Measurements from ENCODE around the gene CISD3. TPM values are rescaled to one million over a fixed set of nuclear protein-coding genes. Genes with fewer than 3 reads are reported as not detected.

CISD3 gene
- total and polyA plus RNA-seq, 2 experiments from 2014 or later: 7.2 to 44.6 TPM

- Histone ChIP-seq H3K27ac (no peak overlapping the region), H2AFZ (no peak overlapping the region), H3K79me2 (ENCODE audit: insufficient read depth) (no peaks in the 10 kb centered on the region), H3K4me1 (ENCODE audit: insufficient read depth) (no peaks in the 10 kb centered on the region), H3K36me3 (ENCODE audit: low read depth) (no peaks in the 10 kb centered on the region; the same call in 1 of the 2 replicates), H3K27me3 (replicated peaks; ENCODE audit: insufficient read depth) (no peaks in the 10 kb centered on the region), H3K9me2 (ENCODE audit: insufficient read depth) (no peaks in the 10 kb centered on the region), H3K4me2 (ENCODE audit: unreplicated experiment) (no peak overlapping the region), H3K9ac (no peak overlapping the region), H3F3A (ENCODE audit: insufficient read depth) (no peaks in the 10 kb centered on the region), H3K9me3 (ENCODE audit: low read depth) (no peaks in the 10 kb centered on the region), H4K20me1 (ENCODE audit: insufficient read depth) (no peaks in the 10 kb centered on the region), H3K4me3 (no peak overlapping the region)
- TF ChIP-seq EZH2 (IDR thresholded peaks at IDR 0.05; ENCODE audit: insufficient read depth, poor library complexity, severe bottlenecking) (no peak), EZH2phosphoT487 (IDR thresholded peaks at IDR 0.05; ENCODE audit: insufficient read depth, low read depth) (no peak)
- no peak for DNase-seq
- in situ Hi-C loops (cut with MboI): no loop called here
- WGBS, 2 experiments (ENCODE audit: low coverage in 1 of 2, low lambda C conversion rate in 2 of 2, missing lambda C conversion rate in 2 of 2): 72 to 75% methylated on average over 12 of the region's 12 CpGs
Observed at GRCh38 chr17:38717139-38717745, 12.9 kb upstream of the CISD3 start.

GRCh38 chr17:38719289-38719942, 10.7 kb upstream of the CISD3 start:
- H3K4me3 ChIP-seq: no peak overlapping the region
- DNase-seq: no peak
- H3K27me3 ChIP-seq (replicated peaks; ENCODE audit: insufficient read depth): no peaks in the 10 kb centered on the region
- no peak overlapping the region for H2AFZ ChIP-seq
- TF ChIP-seq EZH2 (IDR thresholded peaks at IDR 0.05; ENCODE audit: insufficient read depth, poor library complexity, severe bottlenecking) (no peak), EZH2phosphoT487 (IDR thresholded peaks at IDR 0.05; ENCODE audit: insufficient read depth, low read depth) (no peak)
- H3K79me2 ChIP-seq (ENCODE audit: insufficient read depth): no peaks in the 10 kb centered on the region
- H3K27ac ChIP-seq: no peak overlapping the region
- no peaks in the 10 kb centered on the region for H3K9me3 ChIP-seq (ENCODE audit: low read depth)
- H3K4me1 ChIP-seq (ENCODE audit: insufficient read depth): no peaks in the 10 kb centered on the region
- H3K4me2 ChIP-seq (ENCODE audit: unreplicated experiment): no peak overlapping the region
- H4K20me1 ChIP-seq (ENCODE audit: insufficient read depth): no peaks in the 10 kb centered on the region
- no peak overlapping the region for H3K9ac ChIP-seq
- no peaks in the 10 kb centered on the region for H3K9me2 ChIP-seq (ENCODE audit: insufficient read depth)
- in situ Hi-C loops (cut with MboI): no loop called here
- H3F3A ChIP-seq (ENCODE audit: insufficient read depth): no peaks in the 10 kb centered on the region
- H3K36me3 ChIP-seq (ENCODE audit: low read depth): no peaks in the 10 kb centered on the region; the same call in 1 of the 2 replicates
- 89 to 94% methylated on average over 19 to 28 of the region's 29 CpGs for WGBS, 2 experiments (ENCODE audit: low coverage in 1 of 2, low lambda C conversion rate in 2 of 2, missing lambda C conversion rate in 2 of 2)

GRCh38 chr17:38719943-38720641, 10.0 kb upstream of the CISD3 start:
- no peaks in the 10 kb centered on the region for H3K79me2 ChIP-seq (ENCODE audit: insufficient read depth)
- TF ChIP-seq EZH2phosphoT487 (IDR thresholded peaks at IDR 0.05; ENCODE audit: insufficient read depth, low read depth) (no peak), EZH2 (IDR thresholded peaks at IDR 0.05; ENCODE audit: insufficient read depth, poor library complexity, severe bottlenecking) (no peak)
- no peak for DNase-seq
- no peaks in the 10 kb centered on the region for H3F3A ChIP-seq (ENCODE audit: insufficient read depth)
- H3K9ac ChIP-seq: no peak overlapping the region
- H3K9me2 ChIP-seq (ENCODE audit: insufficient read depth): no peaks in the 10 kb centered on the region
- no peaks in the 10 kb centered on the region for H4K20me1 ChIP-seq (ENCODE audit: insufficient read depth)
- no peak overlapping the region for H3K27ac ChIP-seq
- no peaks in the 10 kb centered on the region for H3K9me3 ChIP-seq (ENCODE audit: low read depth)
- no peaks in the 10 kb centered on the region for H3K4me1 ChIP-seq (ENCODE audit: insufficient read depth)
- H3K27me3 ChIP-seq (replicated peaks; ENCODE audit: insufficient read depth): no peaks in the 10 kb centered on the region
- no peak overlapping the region for H2AFZ ChIP-seq
- no peak overlapping the region for H3K4me2 ChIP-seq (ENCODE audit: unreplicated experiment)
- H3K4me3 ChIP-seq: no peak overlapping the region
- WGBS, 2 experiments (ENCODE audit: low coverage in 1 of 2, low lambda C conversion rate in 2 of 2, missing lambda C conversion rate in 2 of 2): 81 to 82% methylated on average over 28 to 39 of the region's 39 CpGs
- in situ Hi-C loops (cut with MboI): no loop called here
- H3K36me3 ChIP-seq (ENCODE audit: low read depth): no peaks in the 10 kb centered on the region; the same call in 1 of the 2 replicates

- Histone ChIP-seq H4K20me1 (ENCODE audit: insufficient read depth) (no peaks in the 10 kb centered on the region), H3K79me2 (ENCODE audit: insufficient read depth) (no peaks in the 10 kb centered on the region), H3K9me2 (ENCODE audit: insufficient read depth) (no peaks in the 10 kb centered on the region), H3K27ac (no peak overlapping the region), H3K4me1 (ENCODE audit: insufficient read depth) (no peaks in the 10 kb centered on the region), H3K4me2 (ENCODE audit: unreplicated experiment) (no peak overlapping the region), H3K9ac (no peak overlapping the region), H3F3A (ENCODE audit: insufficient read depth) (no peaks in the 10 kb centered on the region), H3K9me3 (ENCODE audit: low read depth) (no peaks in the 10 kb centered on the region), H3K36me3 (ENCODE audit: low read depth) (no peaks in the 10 kb centered on the region; the same call in 1 of the 2 replicates), H3K27me3 (replicated peaks; ENCODE audit: insufficient read depth) (no peaks in the 10 kb centered on the region), H3K4me3 (no peak overlapping the region), H2AFZ (no peak overlapping the region)
- WGBS, 2 experiments (ENCODE audit: low coverage in 1 of 2, low lambda C conversion rate in 2 of 2, missing lambda C conversion rate in 2 of 2): 91% methylated on average over 6 of the region's 6 CpGs
- no peak for DNase-seq
- in situ Hi-C loops (cut with MboI): no loop called here
- TF ChIP-seq EZH2phosphoT487 (IDR thresholded peaks at IDR 0.05; ENCODE audit: insufficient read depth, low read depth) (no peak), EZH2 (IDR thresholded peaks at IDR 0.05; ENCODE audit: insufficient read depth, poor library complexity, severe bottlenecking) (no peak)
Observed at GRCh38 chr17:38720941-38721340, 9.2 kb upstream of the CISD3 start.

Measured in GM23248 (cell line).